Fibroblast of peridontal ligament (primary cell): ENCODE measurements around the gene HECTD1.
"Not testable (repeated sequence)": the region's sequence is repeated elsewhere in the genome, so short reads cannot be mapped to it uniquely, and the experiment has no call there.

ENCODE experiments used
- DNase-seq: peaks from one replicate; pipeline ENCODE4 v3.0.0-alpha.2; 2010; ENCODE audit errors: extremely low read depth

The HECTD1 gene

DNA sequence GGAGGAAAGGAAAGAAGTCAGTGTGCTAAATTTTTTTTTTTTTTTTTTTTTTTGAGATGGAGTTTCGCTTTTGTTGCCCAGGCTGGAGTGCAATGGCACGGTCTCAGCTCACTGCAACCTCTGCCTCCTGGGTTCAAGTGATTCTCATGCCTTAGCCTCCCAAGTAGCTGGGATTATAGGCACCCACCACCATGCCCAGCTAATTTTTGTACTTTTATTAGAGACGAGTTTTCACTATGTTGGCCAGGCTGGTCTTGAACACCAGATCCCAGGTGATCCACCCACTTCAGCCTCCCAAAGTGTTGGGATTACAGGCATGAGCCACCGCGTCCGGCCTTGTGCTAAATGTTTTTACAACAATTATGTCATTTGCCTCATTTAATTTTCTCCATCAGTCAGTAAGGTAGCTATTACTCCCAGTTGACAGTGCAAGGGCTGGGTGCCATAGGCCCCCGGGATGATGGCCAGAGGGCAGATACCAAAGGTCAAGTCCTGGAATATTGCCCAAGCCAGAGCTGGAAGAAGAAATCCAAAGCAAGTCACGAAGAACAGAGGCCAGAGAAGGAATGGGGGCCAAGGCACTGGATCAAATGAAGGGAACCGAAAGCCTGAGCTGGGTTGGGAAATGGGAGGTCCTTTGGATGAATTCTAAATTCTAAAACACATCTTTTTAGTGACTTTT is 154.5 kb downstream of the HECTD1 start:
- not testable (repeated sequence) for DNase-seq

DNA sequence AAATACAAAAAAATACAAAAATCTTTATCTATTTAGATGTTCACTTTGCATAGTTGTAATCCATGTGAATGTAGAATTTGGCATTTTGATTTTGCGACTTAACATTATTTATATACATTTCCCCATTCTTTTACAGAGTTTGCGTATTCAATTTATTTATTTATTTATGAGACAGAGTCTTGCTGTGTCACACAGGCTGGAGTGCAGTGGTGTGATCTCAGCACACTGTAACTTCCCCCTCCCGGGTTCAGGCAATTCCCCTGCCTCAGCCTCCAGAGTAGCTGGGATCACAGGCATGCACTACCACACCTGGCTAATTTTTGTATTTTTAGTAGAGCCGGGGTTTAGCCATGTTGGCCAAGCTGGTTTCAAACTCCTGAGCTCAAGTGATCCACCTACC is 156.1 kb downstream of the HECTD1 start:
- DNase-seq, result no peak

DNA sequence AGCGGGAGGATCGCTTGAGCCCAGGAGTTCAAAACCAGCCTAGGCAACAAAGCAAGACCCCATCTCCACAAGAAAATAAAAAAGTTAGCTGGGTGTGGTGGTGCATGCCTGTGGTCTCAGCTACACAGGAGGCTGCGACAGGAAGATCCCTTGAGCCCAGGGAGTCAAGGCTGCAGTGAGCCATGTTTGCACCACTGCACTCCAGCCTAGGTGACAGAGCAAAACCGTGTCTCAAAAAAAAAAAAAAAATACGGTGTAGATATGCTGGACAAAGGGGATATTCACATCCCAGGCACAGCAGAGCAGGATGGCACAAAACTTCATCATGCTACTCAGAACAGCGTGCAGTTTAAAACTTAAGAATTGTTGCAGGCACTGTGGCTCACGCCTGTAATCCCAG is 156.6 kb downstream of the HECTD1 start:
- DNase-seq, result no peak
